Right renal pelvis (tissue), 4 donors: ENCODE measurements around the gene ICAM5. TPM values are rescaled to one million over a fixed set of nuclear protein-coding genes. Genes with fewer than 3 reads are reported as not detected.
A peak's percentile ranks its signal among the peaks of the same experiment; 100 is the strongest.

Experiments
- DNase-seq, 4 donors: peaks; one replicate each; pipeline ENCODE4 v3.0.0-alpha.2; 2013; ENCODE audit warnings: low read depth in 4 of 4, low spot score in 3 of 4, missing footprints in 1 of 4
- polyA plus RNA-seq, 4 donors: library from polyadenylated mRNA; unstranded; fragments of 120-200 nt; gene quantifications; one replicate each; pipeline ENCODE4 v1.2.1, GENCODE V29; 2013; ENCODE audit not compliant: insufficient read length in 4 of 4

The ICAM5 gene
- polyA plus RNA-seq, 4 donors: 0.10 to 0.38 (median 0.14) TPM

GRCh38 chr19:10290357-10290875 lies 664 bp downstream of the ICAM5 start:
- DNase-seq: no peak

GRCh38 chr19:10290876-10291553 lies 1.3 kb downstream of the ICAM5 start:
- no peak for DNase-seq

- DNase-seq: no peak
Observed at GRCh38 chr19:10291554-10292205, 1.9 kb downstream of the ICAM5 start.

- DNase-seq: no peak
Observed at GRCh38 chr19:10292206-10292788, 2.5 kb downstream of the ICAM5 start.

GRCh38 chr19:10292789-10293636 lies 3.3 kb downstream of the ICAM5 start:
- no peak for DNase-seq

GRCh38 chr19:10293637-10294367 lies 4.0 kb downstream of the ICAM5 start:
- no peak for DNase-seq

- DNase-seq: no peak
Observed at GRCh38 chr19:10294368-10294697, 4.6 kb downstream of the ICAM5 start.

GRCh38 chr19:10295305-10295846 lies 5.6 kb downstream of the ICAM5 start:
- no peak for DNase-seq

- DNase-seq: no peak
Observed at GRCh38 chr19:10295847-10296591, 6.3 kb downstream of the ICAM5 start.

- DNase-seq: no peak
Observed at GRCh38 chr19:10299545-10300458, 10.1 kb downstream of the ICAM5 start.

GRCh38 chr19:10305139-10305806 lies 15.5 kb downstream of the ICAM5 start:
- DNase-seq: no peak

GRCh38 chr19:10306327-10306726 lies 16.6 kb downstream of the ICAM5 start:
- no peak for DNase-seq

GRCh38 chr19:10309423-10309822 lies 19.7 kb downstream of the ICAM5 start, which contains the start of gene ZGLP1:
ZGLP1 (minus strand) TSS chr19:10309815.
- no peak for DNase-seq

- peak in 1 of 4 donors; percentile 75 for DNase-seq
Observed at GRCh38 chr19:10315335-10316214, 25.8 kb downstream of the ICAM5 start, which contains the start of gene FDX2. FDX2 (minus strand) TSS chr19:10316015; CDS start chr19:10315996, 19 bp downstream.

- no peak for DNase-seq
Observed at GRCh38 chr19:10316229-10317044, 26.7 kb downstream of the ICAM5 start.
